Body of pancreas (tissue), 4 donors: Measurements from ENCODE around the gene APLNR. TPM values are rescaled to one million over a fixed set of nuclear protein-coding genes. Genes with fewer than 3 reads are reported as not detected.
A peak's percentile ranks its signal among the peaks of the same experiment; 100 is the strongest.

Experiments used
- ATAC-seq: fragments of 150-250 bp; one replicate; pipeline ENCODE4 v1.9.1; 2016
- DNase-seq, 4 donors: peaks; one replicate each; pipeline ENCODE4 v3.0.0-alpha.2; 2019
- H3K27ac ChIP-seq, 4 donors: fragments of 200-600 bp; sonication (generic); 1 replicate in 3 of 4; 2 replicates in 1 of 4; pipeline versions ENCODE4 v1.5.1 to v1.6.1; 2016 to 2019; ENCODE audit warnings: mild to moderate bottlenecking in 1 of 4, mixed read lengths in 1 of 4, moderate library complexity in 1 of 4
- H3K27me3 ChIP-seq, 2 donors: fragments of 200-600 bp; sonication (generic); one replicate each; pipeline ENCODE4 v1.6.0; 2016; ENCODE audit warnings: mild to moderate bottlenecking in 1 of 2
- H3K36me3 ChIP-seq, 2 donors: fragments of 200-600 bp; sonication (generic); replicated peaks in 1 of 2; 2 replicates each; pipeline ENCODE4 v1.5.1; 2016; ENCODE audit warnings: low read depth in 2 of 2; ENCODE audit not compliant: insufficient read depth in 1 of 2
- H3K4me1 ChIP-seq: fragments of 200-600 bp; sonication (generic); one replicate; pipeline ENCODE4 v1.6.0; 2016
- H3K4me3 ChIP-seq, 2 donors: fragments of 200-600 bp; sonication (generic); 1 replicate in 1 of 2; 2 replicates in 1 of 2; pipeline ENCODE4 v1.5.1; 2016 to 2019
- H3K9me3 ChIP-seq, 3 donors: fragments of 200-600 bp; sonication (generic); 1 replicate in 2 of 3; 2 replicates in 1 of 3; pipeline ENCODE4 v1.5.1; 2016
- CTCF ChIP-seq, 7 experiments: fragments of 450-650 bp in 4 of 7; fragments of 200-600 bp in 3 of 7; sonication (generic) in 3 of 7; IDR thresholded peaks; one replicate each; pipeline ENCODE4 v1.5.1; 2016 to 2019; ENCODE audit warnings: antibody characterized with exemption in 7 of 7
- POLR2A ChIP-seq, 3 donors: fragments of 450-650 bp; IDR thresholded peaks; one replicate each; pipeline ENCODE4 v1.6.1; 2016; ENCODE audit warnings: antibody characterized with exemption in 3 of 3, mild to moderate bottlenecking in 2 of 3
- WGBS, 2 donors: methylation state at CpG; one replicate each; pipeline ENCODE4 v1.1.5; 2017; 5-methylcytosine and 5-hydroxymethylcytosine counted together
- intact Hi-C: fragments of 100-400 bp; cut with DNase I; formaldehyde crosslinking; loops from one replicate; pipeline ENCODE4 v1.15.1; 2023
- total RNA-seq, 2 donors: library from RNA; depleted of rRNA; stranded (reverse); fragments of >200 nt; gene quantifications; one replicate each; pipeline ENCODE4 v1.1.0, GENCODE V29; 2016

The APLNR gene
- total RNA-seq, 2 donors from 2014 or later = 0.66 to 1.3 TPM

- TF ChIP-seq POLR2A (IDR thresholded peaks at IDR 0.05) (no peak), CTCF (IDR thresholded peaks at IDR 0.05) (no peak)
- no peaks in the 10 kb centered on the region for H3K36me3 ChIP-seq
- H3K9me3 ChIP-seq = no peaks in the 10 kb centered on the region
- intact Hi-C loops = no loop called here
- no peak overlapping the region for H3K27ac ChIP-seq
- no peak for DNase-seq
- H3K4me1 ChIP-seq = no peaks in the 10 kb centered on the region
- no peak for ATAC-seq
- WGBS, 2 donors = 12 to 18% methylated on average over 1 of the region's 1 CpG
- no peak overlapping the region for H3K4me3 ChIP-seq
- H3K27me3 ChIP-seq = no peaks in the 10 kb centered on the region
These were observed 14.8 kb downstream of the APLNR start for GRCh38 chr11:57222239-57222638.

- intact Hi-C loops = no loop called here
- Histone ChIP-seq H3K9me3 (no peaks in the 10 kb centered on the region), H3K4me1 (no peaks in the 10 kb centered on the region), H3K4me3 (no peak overlapping the region), H3K27ac (no peak overlapping the region), H3K27me3 (no peaks in the 10 kb centered on the region), H3K36me3 (no peaks in the 10 kb centered on the region)
- ATAC-seq (no peak), DNase-seq (peak in 1 of 4 donors; percentile 26)
- TF ChIP-seq CTCF (IDR thresholded peaks at IDR 0.05) = no peak
- no peak for TF ChIP-seq POLR2A (IDR thresholded peaks at IDR 0.05)
- 37 to 42% methylated on average over 6 of the region's 6 CpGs for WGBS, 2 donors
These were observed 17.9 kb downstream of the APLNR start for GRCh38 chr11:57219021-57219627.

GRCh38 chr11:57217053-57217452 lies 20.0 kb downstream of the APLNR start:
- TF ChIP-seq CTCF (IDR thresholded peaks at IDR 0.05) (no peak), POLR2A (IDR thresholded peaks at IDR 0.05) (no peak)
- Histone ChIP-seq H3K36me3 (no peaks in the 10 kb centered on the region), H3K4me3 (no peak overlapping the region), H3K27me3 (no peaks in the 10 kb centered on the region), H3K27ac (no peak overlapping the region), H3K9me3 (no peaks in the 10 kb centered on the region), H3K4me1 (no peaks in the 10 kb centered on the region)
- no peak for ATAC-seq
- WGBS, 2 donors = 36 to 47% methylated on average over 4 of the region's 4 CpGs
- DNase-seq = no peak
- intact Hi-C loops = no loop called here

- Histone ChIP-seq H3K4me3 (no peak overlapping the region), H3K9me3 (no peaks in the 10 kb centered on the region), H3K4me1 (no peaks in the 10 kb centered on the region), H3K27me3 (no peaks in the 10 kb centered on the region), H3K27ac (no peak overlapping the region), H3K36me3 (no peaks in the 10 kb centered on the region)
- 54 to 61% methylated on average over 4 of the region's 4 CpGs for WGBS, 2 donors
- no peak for TF ChIP-seq CTCF (IDR thresholded peaks at IDR 0.05)
- TF ChIP-seq POLR2A (IDR thresholded peaks at IDR 0.05) = no peak
- DNase-seq = no peak
- no peak for ATAC-seq
- intact Hi-C loops = no loop called here
These were observed 20.6 kb downstream of the APLNR start for GRCh38 chr11:57216463-57216862.

- Histone ChIP-seq H3K27ac (no peak overlapping the region), H3K4me1 (no peaks in the 10 kb centered on the region)
- WGBS, 2 donors = 54 to 62% methylated on average over 3 of the region's 3 CpGs
These were observed 22.6 kb downstream of the APLNR start for GRCh38 chr11:57214494-57214893.

More at GRCh38 chr11:57214494-57214893, 22.6 kb downstream of the APLNR start:
- intact Hi-C loops = no loop called here
- TF ChIP-seq CTCF (IDR thresholded peaks at IDR 0.05) (no peak), POLR2A (IDR thresholded peaks at IDR 0.05) (no peak)
- DNase-seq (peak in 1 of 4 donors; percentile 25), ATAC-seq (no peak)
- Histone ChIP-seq H3K27me3 (no peaks in the 10 kb centered on the region), H3K4me3 (no peak overlapping the region), H3K36me3 (no peaks in the 10 kb centered on the region), H3K9me3 (no peaks in the 10 kb centered on the region)
